H1 (cell line): ENCODE measurements around the gene FAM111A. TPM values are rescaled to one million over a fixed set of nuclear protein-coding genes. Genes with fewer than 3 reads are reported as not detected.

Source experiments
- ASH2L ChIP-seq: fragments of 200-600, 300-600 bp; sonication (generic); IDR thresholded peaks from one replicate; pipeline ENCODE4 v1.7.1; 2017; ENCODE audit warnings: low read length
- CBX5 ChIP-seq: fragments of 300-800, 300-1000 bp; sonication (generic); IDR thresholded peaks from 2 replicates; pipeline ENCODE4 v1.7.1; 2016; ENCODE audit warnings: antibody characterized with exemption, low read length, low read depth
- CEBPB ChIP-seq: IDR thresholded peaks from 2 replicates; pipeline ENCODE4 v1.6.1; 2012; ENCODE audit warnings: low read depth, low read length
- CREB1 ChIP-seq: IDR thresholded peaks from 2 replicates; pipeline ENCODE4 v1.6.1; 2012; ENCODE audit warnings: inconsistent platforms
- GTF2F1 ChIP-seq: IDR thresholded peaks from 2 replicates; pipeline ENCODE4 v1.6.1; 2012; ENCODE audit warnings: low read depth, low read length, improper control_type of control experiment, borderline replicate concordance
- PHF8 ChIP-seq: fragments of 200-600 bp; sonication (generic); conservative IDR thresholded peaks from 2 replicates; pipeline ENCODE4 v1.7.1; 2012; ENCODE audit warnings: low read depth, mild to moderate bottlenecking, inconsistent platforms, low read length, moderate library complexity
- POU5F1 ChIP-seq: IDR thresholded peaks from 2 replicates; pipeline ENCODE4 v1.6.1; 2011; ENCODE audit warnings: low read depth, mild to moderate bottlenecking, low read length, moderate library complexity
- SIN3A ChIP-seq, 2 experiments: IDR thresholded peaks in 1 of 2; conservative IDR thresholded peaks in 1 of 2; 2 replicates each; pipeline ENCODE4 v1.6.1; 2011 to 2012; ENCODE audit warnings: low read length in 2 of 2, improper control_type of control experiment in 1 of 2, low read depth in 1 of 2, mild to moderate bottlenecking in 1 of 2
- TCF12 ChIP-seq: IDR thresholded peaks from 2 replicates; pipeline ENCODE4 v1.6.1; 2011; ENCODE audit warnings: low read depth, mild to moderate bottlenecking, low read length
- polyA plus RNA-seq, 7 experiments: library from polyadenylated mRNA; depleted of rRNA in 3 of 7; stranded (reverse) in 5 of 7; unstranded in 2 of 7; fragments of >200 nt in 5 of 7; fragments of 200-250 nt in 2 of 7; gene quantifications; 1 replicate in 5 of 7; 2 replicates in 1 of 7; 4 replicates in 1 of 7; pipeline versions ENCODE4 v1.2.1 to v1.2.3, GENCODE V29; 2011 to 2013; ENCODE audit warnings: missing spikeins in 2 of 7, mixed read lengths in 2 of 7
- total RNA-seq: library from RNA; stranded (reverse); fragmentation: NEBNext Ultra II Directional; extraction: Animal tissue kit (Norgen Biotek cat#: 25700); gene quantifications from 2 replicates; pipeline ENCODE4 v1.2.1, GENCODE V29; 2021
- TF ChIP-seq, protein P1 (sequence below): IDR thresholded peaks from 2 replicates; pipeline ENCODE4 v1.6.1; 2012; ENCODE audit warnings: inconsistent platforms
- TF ChIP-seq, protein P2 (sequence below): IDR thresholded peaks from 2 replicates; pipeline ENCODE4 v1.6.1; 2011; ENCODE audit warnings: low read length, improper control_type of control experiment

Gene FAM111A
- total and polyA plus RNA-seq, 2 of the 8 experiments (the other 6 are each of a cell fraction or from before 2014, with no cell fraction given), result 10.2 to 29.9 TPM

DNA sequence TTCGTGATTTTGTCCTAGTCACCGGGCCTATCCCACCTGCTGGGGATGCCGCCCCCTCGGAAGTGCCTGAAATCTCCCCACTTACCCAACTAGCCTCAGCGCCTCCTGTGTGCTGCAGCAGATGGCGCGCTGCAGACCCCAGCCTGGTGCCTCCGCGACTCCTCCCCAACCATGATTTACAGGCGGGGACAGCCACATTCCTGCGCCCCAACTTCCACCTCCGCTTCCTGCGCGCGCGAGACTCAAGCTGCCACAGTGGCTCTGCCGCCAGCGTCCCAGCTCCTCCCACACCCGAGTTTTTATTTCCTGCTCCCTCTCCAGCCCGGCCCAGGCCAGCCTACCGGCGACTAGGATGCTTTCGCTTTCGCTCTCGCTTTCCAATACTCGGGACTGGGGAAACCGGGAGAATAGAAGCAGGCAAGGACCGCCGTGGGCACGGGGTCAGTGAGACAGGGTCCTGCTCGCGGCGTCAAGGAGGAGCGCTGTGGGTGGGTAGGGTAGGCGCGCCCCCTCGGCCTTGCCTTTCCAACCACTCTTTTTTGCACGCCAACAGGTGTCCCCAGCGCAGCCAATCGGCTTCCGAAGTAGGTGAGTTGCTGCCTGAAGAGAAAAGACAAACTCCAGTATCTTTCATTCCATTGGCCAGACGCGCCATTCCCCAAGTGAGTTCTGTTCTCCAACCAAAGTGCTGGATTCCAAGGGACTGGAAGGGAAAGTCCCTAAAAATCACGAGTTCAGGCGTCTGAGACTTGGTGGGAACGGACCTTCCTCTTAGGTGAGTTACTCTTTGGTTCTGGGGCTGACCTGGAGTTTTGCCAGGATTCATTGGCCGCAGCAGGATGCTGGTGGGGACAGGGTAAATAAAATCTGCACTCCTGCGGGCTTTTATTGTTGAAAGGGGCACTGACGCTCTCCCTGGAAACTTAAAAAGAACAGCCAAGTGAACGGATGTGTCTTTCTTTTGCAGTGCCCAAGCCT is at the start of gene FAM111A (continued):
- peak; percentile 23; the same call in 1 of the 2 replicates for TF ChIP-seq GTF2F1
- no peak for TF ChIP-seq TCF12
- TF ChIP-seq CEBPB, result no peak
- peak; percentile 66; the same call in 1 of the 2 replicates for TF ChIP-seq PHF8
- no peak for TF ChIP-seq CBX5
- peak; percentile 23; the same call in 1 of the 2 replicates for TF ChIP-seq CREB1
- TF ChIP-seq, protein P1, sequence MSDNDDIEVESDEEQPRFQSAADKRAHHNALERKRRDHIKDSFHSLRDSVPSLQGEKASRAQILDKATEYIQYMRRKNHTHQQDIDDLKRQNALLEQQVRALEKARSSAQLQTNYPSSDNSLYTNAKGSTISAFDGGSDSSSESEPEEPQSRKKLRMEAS, result peak; percentile 86
- TF ChIP-seq ASH2L, result peak; percentile 97
- peak in 1 of 2 experiments; percentile 74; a peak in 1 of 4 replicates for TF ChIP-seq SIN3A (conservative IDR thresholded peaks at IDR 0.05 in 1 of 2, IDR thresholded peaks at IDR 0.05 in 1 of 2; ENCODE audit: low read depth in 1 of 2, low read length in 2 of 2)
- no peak for TF ChIP-seq POU5F1
- TF ChIP-seq, protein P2, sequence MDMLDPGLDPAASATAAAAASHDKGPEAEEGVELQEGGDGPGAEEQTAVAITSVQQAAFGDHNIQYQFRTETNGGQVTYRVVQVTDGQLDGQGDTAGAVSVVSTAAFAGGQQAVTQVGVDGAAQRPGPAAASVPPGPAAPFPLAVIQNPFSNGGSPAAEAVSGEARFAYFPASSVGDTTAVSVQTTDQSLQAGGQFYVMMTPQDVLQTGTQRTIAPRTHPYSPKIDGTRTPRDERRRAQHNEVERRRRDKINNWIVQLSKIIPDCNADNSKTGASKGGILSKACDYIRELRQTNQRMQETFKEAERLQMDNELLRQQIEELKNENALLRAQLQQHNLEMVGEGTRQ, result peak; percentile 39; the same call in 1 of the 2 replicates
